GM21367 (cell line): ENCODE data around the gene SLC30A10.
"Not testable (repeated sequence)": the region's sequence is repeated elsewhere in the genome, so short reads cannot be mapped to it uniquely, and the experiment has no call there.

Source experiments
- ATAC-seq: cut with Tn5 transposase; IDR thresholded peaks from one replicate; pipeline ENCODE4 v1.9.1; 2021; ENCODE audit not compliant: unreplicated experiment

The SLC30A10 gene

DNA sequence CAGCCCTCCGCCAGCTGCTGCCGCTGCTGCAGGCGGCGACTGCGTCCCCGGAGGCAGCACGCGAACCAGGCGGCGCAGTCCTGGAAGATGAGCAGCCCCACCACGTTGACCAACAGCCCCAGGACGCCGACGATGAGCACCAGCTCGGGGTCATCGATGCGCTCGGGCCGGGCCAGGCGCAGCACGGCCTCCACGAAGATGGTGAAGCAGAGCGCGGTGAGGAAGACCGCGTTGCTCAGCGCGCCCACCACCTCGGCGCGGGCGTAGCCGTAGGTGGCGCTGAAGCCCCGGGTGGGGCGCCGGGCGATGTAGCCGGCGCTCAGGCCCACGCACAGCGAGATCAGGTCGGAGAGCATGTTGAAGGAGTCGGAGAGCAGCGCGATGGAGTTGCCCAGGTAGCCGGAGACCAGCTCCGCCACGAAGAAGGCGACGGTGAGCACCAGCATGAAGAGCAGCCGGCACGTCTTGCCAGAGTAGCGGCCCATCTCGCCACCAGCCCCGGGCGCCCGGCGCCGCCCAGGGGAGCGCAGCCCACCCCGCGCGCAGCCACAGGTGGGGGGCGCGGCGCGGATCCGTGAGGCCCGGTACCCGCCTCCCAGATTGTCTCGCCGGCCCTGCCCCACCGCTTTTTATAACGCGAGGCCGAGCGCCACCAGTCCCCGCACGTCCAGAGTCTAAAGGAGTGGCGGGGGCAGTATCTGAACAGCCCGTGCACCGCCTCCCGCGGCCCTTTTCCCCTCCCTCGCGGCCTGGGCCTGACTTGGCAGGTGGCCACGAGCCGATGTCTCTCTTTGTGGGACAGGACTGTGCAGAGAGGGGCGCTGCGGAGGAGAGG lies at the start of gene SLC30A10:
Gene SLC30A10 (minus strand): TSS at position 602 of the 835 bp plus-strand sequence. CDS start 117 bp downstream, at position 485.
- no peak for ATAC-seq

DNA sequence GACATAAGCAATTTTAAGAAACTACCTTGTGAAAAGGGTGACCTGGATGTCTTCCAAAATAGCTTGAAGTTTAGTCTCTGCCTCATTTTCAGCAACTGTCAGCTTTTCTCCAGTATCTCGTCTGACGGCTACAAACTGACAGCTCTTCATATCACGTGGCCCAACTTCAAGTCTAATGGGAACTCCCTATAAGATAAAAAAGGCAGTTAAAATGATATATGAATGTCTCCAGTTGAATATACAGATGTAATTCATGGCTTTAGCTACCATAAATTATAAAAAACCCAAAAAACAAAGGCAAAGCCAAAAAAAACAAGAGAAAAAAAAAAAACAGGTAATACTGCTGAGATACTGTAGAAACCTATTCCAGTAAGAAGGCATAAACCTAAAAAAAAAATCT lies 44.9 kb upstream of the SLC30A10 start:
- ATAC-seq, result no peak

DNA sequence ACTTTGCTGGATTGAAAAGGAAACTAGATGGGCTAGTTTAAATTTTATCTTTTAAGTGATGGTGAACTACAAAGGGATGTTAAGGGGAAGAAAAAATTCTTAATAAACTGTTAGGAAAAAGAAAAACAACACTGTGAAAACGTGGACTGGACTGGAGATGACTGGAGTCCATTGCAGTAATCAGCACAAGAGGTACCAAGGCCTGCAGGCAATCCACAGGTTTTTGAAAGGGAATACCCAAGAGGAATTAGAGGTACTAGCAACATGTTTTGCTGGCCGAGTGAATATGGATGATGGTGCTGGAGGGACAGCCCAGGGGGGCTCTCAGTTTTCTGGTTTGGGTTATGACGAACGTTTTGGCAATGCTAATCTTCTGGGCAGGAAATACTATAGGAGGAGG lies 39.0 kb upstream of the SLC30A10 start:
- ATAC-seq, result no peak

DNA sequence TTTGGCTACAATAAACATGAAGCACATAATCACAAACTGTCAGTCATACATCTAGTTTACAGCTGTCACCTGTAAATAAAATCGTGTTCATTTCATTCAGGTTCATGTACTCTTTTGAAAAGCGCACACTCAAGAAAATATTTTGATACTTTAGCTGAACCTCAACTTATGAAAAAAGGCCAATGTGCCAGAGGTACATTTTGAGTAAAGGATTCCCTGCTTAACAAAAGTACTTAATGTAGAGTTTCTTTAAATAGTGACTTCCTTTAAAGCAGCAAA lies 37.7 kb upstream of the SLC30A10 start:
- ATAC-seq, result no peak

DNA sequence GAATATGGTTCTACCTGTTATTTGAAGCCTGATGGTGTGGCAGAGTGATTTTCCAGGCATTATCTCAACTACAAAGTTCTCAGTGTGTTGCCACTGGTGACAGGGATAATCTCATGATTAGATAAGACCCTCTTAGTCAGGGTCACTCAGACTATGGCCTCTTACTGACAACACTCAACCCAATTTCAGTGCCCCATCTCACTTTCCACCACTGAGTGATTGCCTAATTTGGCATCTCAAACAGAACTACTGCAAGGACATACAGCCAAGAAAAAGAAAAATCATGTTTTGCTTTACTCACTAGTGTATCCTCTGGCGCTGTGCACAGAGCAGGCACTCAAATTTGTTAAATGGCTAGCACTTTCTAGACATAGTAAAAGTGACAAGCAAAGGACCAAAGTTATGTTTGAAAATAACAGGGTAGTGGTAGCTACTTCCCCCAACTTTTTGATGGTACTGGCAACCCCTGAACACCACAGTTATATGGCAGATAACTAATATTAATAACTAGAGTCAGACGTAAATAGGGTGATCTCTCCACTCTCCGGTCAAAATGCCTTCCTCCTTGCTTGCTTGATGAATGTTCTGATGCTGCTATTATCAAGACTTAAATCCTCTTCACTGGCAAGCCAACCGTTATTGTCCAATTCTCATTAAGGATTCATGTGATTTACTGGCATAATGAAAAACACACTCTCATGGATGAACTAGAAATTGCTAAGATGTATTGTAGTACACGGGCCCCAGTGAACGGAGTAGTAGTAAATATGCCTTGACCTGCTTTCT lies 37.1 kb upstream of the SLC30A10 start:
- no peak for ATAC-seq

DNA sequence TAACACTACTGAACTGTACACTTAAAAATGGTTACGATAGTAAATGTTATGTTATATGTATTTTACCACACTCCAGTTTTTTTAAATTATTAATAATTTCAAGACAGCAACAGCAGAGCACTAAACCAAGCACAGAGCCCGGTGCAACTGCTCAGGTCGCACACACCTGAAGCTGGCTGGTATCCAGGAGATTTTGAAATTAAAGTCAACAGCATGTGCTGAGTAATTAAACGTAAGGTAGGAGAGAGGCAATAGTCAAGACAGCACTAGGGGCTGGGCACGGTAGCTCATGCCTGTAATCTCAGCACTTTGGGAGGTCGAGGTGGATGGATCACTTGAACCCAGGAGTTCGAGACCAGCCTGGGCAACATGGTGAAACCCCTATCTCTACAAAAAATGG lies 35.1 kb upstream of the SLC30A10 start:
- ATAC-seq, result no peak

DNA sequence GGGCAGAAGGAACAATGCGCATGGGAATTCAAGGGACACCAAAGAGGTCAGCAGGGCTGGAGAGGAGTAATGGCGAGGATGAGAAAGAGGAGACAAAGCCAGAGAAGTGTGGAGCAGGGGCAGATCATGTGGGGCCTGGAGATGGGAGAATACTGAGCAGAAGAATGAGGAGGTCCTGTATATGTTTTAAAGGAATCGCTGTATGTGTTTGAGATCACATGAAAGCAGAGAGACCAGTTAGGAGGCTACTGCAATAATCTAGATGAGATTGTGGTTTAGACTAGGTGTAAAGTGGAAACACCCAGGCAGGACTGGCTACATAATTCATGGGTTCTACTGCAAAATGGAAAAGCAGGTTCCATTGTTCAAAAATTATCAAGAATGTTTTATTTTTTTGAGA lies 33.3 kb upstream of the SLC30A10 start:
- ATAC-seq, result no peak

DNA sequence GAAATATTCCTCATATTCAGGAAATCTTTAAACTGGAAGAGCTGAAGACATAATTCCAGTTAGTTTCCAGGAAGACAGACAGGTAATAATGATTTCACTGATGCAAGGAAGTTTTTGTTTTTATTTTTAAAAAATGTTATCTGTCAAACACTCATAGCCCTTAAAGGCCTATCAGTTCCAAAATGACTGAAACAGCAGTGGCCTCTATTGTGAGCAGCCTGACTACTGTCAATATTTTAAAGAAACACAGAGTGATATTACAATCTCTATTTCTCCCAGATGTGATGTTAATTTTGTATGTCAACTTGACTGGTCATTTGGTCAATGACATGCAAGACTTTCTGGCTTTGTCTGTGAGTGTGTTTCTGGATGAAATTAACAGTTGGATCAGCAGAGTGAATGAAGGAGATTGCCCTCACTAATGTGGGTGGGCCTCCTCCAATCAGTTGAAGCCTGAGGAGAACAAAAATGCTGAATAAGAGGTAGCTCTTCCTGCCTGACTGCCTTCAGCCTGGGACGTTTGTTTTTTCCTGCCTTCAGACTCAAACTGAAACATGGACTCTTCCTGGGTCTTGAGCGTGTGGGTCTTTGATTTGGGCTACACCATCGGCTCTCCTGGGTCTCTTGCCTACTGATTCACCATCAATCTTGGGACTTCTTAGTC lies 31.3 kb upstream of the SLC30A10 start:
- ATAC-seq, result no peak

DNA sequence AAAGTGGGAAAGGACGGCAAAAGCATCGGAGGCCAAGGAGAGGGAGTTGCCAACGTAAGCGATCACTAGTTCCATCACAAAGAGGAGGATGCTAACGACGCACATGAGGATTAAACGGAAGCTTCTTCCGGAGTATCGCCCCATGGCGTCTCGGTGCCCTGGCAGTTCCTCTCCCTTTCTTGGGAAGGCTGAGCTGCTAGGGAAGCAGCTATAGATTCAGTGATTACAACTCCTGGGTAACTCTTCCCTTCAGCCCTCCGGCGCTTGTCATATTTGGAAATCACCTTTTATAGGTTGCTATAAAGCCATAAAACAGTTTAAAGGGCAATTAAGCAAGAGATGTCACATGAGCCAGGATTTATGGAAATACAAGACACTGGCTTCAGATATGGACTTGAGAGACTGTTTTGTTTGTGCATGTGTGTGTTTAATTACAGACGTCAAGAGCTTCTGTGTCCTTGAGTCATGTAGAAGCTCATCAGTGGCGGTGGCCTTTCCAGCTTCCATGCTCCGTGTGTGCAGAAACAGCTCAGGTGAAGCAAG lies 30.6 kb upstream of the SLC30A10 start:
- ATAC-seq, result no peak

DNA sequence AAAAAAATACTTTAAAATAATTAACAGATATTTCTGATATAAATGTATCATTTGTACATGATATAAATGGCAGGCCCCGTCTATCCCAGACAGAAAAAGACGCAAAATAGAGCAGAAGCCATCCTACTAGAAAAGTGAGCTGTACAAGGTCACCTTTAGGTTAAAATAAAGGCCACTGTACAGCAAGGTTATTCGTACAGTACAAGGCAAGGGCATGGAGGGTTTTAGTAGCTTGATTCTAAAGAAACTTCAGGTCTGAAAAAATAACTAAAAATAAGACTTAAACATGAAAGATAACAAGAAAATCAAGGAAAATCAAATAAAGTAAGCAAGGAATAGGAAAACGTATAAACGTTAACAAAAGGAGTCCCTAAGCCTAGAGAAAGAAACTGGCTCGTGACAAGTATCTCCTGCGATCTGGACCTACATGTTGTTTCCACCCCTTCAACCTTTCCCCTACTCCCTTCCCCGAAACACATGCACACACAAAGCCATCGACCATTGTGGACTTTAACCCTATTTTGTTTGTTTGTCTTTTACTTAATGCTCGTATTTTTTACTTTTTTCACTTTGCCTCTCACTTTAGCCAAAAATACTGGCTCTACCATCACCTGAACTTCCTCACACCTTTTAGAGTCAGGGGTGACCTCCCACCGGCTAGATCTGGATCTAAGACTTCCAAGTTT lies 26.5 kb upstream of the SLC30A10 start:
- ATAC-seq, result no peak

DNA sequence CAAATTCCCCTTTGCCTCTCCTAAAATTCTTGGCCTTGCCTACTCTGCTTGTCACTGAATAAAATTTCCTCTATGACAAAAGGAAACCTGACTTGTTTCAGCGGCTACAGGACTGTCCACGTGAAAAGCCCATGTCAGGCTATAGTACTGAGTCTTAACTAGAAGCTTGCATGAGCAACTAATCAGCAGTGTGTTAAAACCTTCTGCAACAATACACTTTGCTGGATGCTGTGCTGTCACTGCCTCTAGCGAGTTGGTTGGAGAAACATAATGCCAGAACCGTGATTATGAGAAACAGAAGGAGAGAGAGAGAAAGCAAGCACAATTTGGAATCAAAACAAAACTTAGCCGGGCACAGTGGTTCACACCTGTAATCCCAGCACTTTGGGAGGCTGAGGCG lies 25.7 kb upstream of the SLC30A10 start:
- ATAC-seq, result no peak

DNA sequence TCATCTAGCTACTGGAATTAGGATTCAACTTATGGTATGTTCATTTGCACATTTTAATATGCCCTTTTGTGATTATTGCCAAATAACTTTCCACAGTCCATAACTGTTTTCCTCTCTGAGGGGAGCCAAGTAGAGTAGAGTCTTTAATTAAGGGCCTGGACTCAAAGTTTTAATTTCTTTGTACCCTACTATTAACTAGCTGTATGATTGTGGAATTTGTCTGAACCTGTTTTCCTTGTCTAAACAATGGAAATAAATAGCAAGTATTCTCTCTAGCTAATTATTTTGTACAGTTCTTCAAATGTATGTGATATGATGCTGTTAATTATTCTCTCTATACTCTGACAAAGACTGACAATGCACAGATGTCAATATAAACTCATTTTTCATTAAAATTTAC lies 24.0 kb upstream of the SLC30A10 start:
- no peak for ATAC-seq

DNA sequence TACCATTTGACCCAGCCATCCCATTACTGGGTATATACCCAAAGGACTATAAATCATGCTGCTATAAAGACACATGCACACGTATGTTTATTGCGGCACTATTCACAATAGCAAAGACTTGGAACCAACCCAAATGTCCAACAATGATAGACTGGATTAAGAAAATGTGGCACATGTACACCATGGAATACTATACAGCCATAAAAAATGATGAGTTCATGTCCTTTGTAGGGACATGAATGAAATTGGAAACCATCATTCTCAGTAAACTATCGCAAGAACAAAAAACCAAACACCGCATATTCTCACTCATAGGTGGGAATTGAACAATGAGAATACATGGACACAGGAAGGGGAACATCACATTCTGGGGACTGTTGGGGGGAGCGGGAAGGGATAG lies 20.9 kb upstream of the SLC30A10 start:
- ATAC-seq, result not testable (repeated sequence)

DNA sequence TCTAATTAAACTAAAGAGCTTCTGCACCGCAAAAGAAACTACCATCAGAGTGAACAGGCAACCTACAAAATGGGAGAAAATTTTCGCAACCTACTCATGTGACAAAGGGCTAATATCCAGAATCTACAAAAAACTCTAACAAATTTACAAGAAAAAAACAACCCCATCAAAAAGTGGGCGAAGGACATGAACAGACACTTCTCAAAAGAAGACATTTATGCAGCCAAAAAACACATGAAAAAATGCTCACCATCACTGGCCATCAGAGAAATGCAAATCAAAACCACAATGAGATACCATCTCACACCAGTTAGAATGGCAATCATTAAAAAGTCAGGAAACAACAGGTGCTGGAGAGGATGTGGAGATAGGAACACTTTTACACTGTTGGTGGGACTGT lies 20.4 kb upstream of the SLC30A10 start:
- not testable (repeated sequence) for ATAC-seq

DNA sequence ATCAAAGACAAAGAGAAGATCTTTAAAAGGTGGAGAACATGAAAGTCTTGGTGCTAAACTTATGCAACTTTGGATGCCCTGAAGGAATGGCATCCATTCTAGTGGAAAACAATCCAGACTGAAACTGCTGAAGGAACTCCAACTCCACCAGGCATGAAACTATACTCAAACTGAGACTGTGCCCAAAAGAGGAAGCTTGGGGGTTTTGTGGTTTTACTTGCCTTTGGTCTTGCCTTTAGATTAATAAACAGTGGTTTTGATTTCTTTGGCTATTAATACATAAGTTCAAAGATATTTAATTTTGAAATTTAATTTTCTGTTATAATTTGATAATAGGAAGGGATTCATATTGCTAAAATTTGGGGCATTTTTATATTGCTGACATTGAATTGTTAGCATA lies 17.4 kb upstream of the SLC30A10 start:
- ATAC-seq, result no peak

DNA sequence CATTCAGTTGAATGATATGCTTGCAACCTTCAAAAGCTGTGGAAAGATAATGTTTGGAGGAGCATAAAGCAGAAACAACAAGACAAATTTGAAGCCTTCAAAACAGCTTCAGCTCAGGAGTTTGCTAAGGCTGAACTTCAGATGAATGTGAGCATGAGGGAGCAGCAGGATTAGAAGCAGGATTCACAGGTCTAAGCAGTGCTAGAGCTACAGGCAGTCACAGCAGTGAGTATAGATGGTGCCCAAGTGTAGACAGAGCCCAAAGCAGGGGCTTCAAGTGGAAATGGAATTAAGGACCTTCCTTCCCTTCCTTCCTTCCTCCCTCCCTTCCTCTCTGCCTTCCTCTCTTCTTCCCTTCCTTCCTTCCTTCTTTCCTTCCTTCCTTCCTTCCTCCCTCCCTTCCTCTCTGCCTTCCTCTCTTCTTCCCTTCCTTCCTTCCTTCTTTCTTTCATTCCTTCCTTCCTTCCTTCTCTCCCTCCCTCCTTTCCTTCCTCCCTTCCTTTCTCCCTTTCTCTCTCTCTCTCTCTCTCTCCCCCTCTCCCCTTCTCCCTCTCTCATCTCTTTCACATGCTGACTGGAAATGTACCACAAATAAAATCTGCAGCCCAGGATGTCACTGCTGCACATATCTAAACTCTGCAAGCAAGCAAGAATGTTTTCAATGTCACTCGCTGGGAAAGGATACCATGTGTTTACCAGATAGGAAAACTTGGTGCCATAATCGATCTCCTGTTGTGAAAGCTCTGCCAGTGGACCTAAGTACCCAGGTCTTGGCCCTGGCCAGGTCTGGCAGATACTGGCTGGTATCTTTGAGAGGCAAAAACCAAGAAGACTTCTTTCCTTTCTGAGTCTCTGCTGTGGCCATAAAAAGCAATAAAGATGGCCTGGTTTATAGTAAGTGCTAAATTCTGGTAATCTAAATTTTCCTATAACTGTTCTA lies 13.1 kb upstream of the SLC30A10 start:
- no peak for ATAC-seq

DNA sequence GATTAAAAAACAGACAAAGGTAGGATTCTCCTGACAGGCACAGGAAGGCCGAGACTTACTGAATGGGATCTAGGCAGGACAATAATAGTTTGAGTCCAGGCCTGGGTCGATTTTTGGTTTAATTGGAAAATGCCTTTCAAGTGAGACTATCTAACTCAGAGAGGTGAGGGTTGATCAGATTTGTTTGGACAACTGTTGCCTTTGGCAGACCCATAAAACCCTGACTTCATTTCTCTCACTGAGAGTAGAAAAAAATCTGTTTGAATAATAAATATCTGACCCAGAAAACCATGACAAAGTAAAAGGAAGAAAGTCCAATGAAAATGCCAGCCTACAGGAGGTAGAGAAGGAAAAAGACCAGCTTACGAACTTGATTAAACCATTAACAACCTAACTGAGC lies 12.3 kb upstream of the SLC30A10 start:
- no peak for ATAC-seq

DNA sequence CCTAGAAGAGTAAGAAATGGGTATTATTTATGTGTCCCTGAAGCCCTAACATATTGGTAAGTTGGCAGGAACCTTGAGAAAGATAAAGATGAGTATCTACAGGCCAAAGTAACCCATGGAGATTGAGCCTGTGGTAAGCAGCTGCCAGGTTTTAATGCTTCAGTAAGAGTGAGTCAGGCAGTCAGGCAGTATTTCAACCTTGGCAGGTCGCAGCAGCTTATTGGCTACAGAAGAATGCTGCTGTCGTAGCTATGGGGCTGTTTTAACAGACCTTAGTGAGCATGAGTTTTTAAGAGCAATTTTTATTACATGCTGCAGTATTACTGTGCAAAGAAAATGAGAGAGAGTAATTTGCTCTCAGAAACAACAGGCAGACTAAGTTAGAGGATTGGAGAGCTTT lies 10.3 kb upstream of the SLC30A10 start:
- ATAC-seq, result no peak

DNA sequence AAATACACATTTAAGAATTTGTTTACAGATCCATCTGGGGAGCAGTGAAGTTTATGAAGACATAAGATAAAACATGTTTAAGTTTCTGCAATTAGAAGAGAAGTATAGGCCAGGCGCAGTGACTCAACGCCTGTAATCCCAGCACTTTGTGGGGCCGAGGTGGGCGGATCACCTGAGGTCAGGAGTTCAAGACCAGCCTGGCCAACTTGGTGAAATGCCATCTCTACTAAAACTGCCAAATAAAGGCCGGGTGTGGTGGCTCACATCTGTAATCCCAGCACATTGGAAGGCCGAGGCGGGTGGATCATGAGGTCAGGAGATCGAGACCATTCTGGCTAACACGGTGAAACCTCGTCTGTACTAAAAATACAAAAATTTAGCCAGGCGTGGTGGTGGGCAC lies 5.4 kb upstream of the SLC30A10 start:
- ATAC-seq, result not testable (repeated sequence)

DNA sequence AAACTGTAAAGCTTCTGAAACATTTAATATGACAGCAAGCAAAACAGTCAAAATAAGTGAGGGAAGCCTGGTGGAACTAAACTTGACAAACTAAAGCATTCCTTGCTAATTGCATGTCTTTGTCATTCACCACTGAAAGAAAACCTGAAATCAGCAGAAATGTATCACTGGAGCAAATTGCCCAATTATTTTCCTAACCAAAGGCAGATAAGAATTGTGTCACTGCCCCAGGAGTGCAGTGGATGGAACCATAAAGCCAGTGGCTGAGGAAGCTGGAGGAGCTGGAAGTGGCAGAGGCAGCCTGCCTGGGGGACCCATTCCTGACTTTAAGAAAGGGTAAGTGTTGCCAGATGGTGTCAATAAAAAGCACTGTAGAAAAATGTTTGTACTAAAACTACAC lies 2.7 kb upstream of the SLC30A10 start:
- ATAC-seq, result no peak
